GM18498 (cell line): ENCODE measurements around the gene STEAP1B.

Experiments
- ATAC-seq: cut with Tn5 transposase; IDR thresholded peaks from one replicate; pipeline ENCODE4 v1.9.1; 2021; ENCODE audit warnings: mild to moderate bottlenecking, moderate library complexity; ENCODE audit not compliant: unreplicated experiment

Gene STEAP1B

GRCh38 chr7:22404421-22405023 is 95.5 kb downstream of the STEAP1B start:
- ATAC-seq, result no peak

- ATAC-seq, result no peak
Observed at GRCh38 chr7:22403344-22403743, 96.6 kb downstream of the STEAP1B start.

GRCh38 chr7:22402250-22402649 is 97.7 kb downstream of the STEAP1B start:
- ATAC-seq, result peak; percentile 48

GRCh38 chr7:22400936-22401553 is 98.9 kb downstream of the STEAP1B start:
- ATAC-seq, result no peak

GRCh38 chr7:22400150-22400814 is 99.7 kb downstream of the STEAP1B start:
- no peak for ATAC-seq

- ATAC-seq, result no peak
Observed at GRCh38 chr7:22399546-22399945, 100.4 kb downstream of the STEAP1B start.

GRCh38 chr7:22399091-22399490 is 100.9 kb downstream of the STEAP1B start:
- no peak for ATAC-seq

- ATAC-seq, result no peak
Observed at GRCh38 chr7:22397981-22398380, 102.0 kb downstream of the STEAP1B start.

GRCh38 chr7:22395222-22395621 is 104.8 kb downstream of the STEAP1B start:
- ATAC-seq, result no peak

- no peak for ATAC-seq
Observed at GRCh38 chr7:22394739-22395138, 105.2 kb downstream of the STEAP1B start.

GRCh38 chr7:22393913-22394729 is 105.9 kb downstream of the STEAP1B start:
- ATAC-seq, result no peak

- ATAC-seq, result no peak
Observed at GRCh38 chr7:22390516-22390915, 109.5 kb downstream of the STEAP1B start.

- no peak for ATAC-seq
Observed at GRCh38 chr7:22389892-22390291, 110.1 kb downstream of the STEAP1B start.

- no peak for ATAC-seq
Observed at GRCh38 chr7:22387583-22387982, 112.4 kb downstream of the STEAP1B start.

- ATAC-seq, result peak; percentile 64
Observed at GRCh38 chr7:22386865-22387264, 113.1 kb downstream of the STEAP1B start.

- ATAC-seq, result peak; percentile 79
Observed at GRCh38 chr7:22386206-22386858, 113.7 kb downstream of the STEAP1B start.

- peak; percentile 33 for ATAC-seq
Observed at GRCh38 chr7:22385326-22385725, 114.7 kb downstream of the STEAP1B start.

- ATAC-seq, result no peak
Observed at GRCh38 chr7:22380333-22380732, 119.7 kb downstream of the STEAP1B start.

GRCh38 chr7:22378199-22378980 is 121.6 kb downstream of the STEAP1B start:
- no peak for ATAC-seq

- ATAC-seq, result no peak
Observed at GRCh38 chr7:22377703-22378102, 122.3 kb downstream of the STEAP1B start.
